Mammary epithelial cell (primary cell): ENCODE data around the gene KRTCAP3.

ENCODE experiments used
- CTCF ChIP-seq, 2 donors: IDR thresholded peaks in 1 of 2; conservative IDR thresholded peaks in 1 of 2; 2 replicates each; pipeline ENCODE4 v1.5.1; 2011 to 2012; ENCODE audit warnings: inconsistent platforms in 2 of 2, low read length in 2 of 2, mild to moderate bottlenecking in 2 of 2, control low read depth in 1 of 2, low read depth in 1 of 2; ENCODE audit not compliant: insufficient read depth in 1 of 2; ENCODE audit errors: extremely low read depth in 1 of 2
- EZH2 ChIP-seq: IDR thresholded peaks from 2 replicates; pipeline ENCODE4 v1.6.1; 2012; ENCODE audit warnings: low read length, inconsistent platforms, borderline replicate concordance

- TF ChIP-seq CTCF (conservative IDR thresholded peaks at IDR 0.05 in 1 of 2, IDR thresholded peaks at IDR 0.05 in 1 of 2; ENCODE audit: extremely low read depth in 1 of 2, insufficient read depth in 1 of 2, low read depth in 1 of 2, low read length in 2 of 2): no peak
- TF ChIP-seq EZH2: no peak
Measured at GRCh38 chr2:27492557-27492956, 50.4 kb downstream of the KRTCAP3 start.
